Bronchial epithelial cell (primary cell): ENCODE measurements around the gene P4HA1. TPM values are rescaled to one million over a fixed set of nuclear protein-coding genes. Genes with fewer than 3 reads are reported as not detected.
"Not testable (repeated sequence)": the region's sequence is repeated elsewhere in the genome, so short reads cannot be mapped to it uniquely, and the experiment has no call there.

Experiments used
- DNase-seq: peaks from one replicate; pipeline ENCODE4 v3.0.0-alpha.2; 2010; ENCODE audit warnings: low read depth
- FAIRE-seq: peaks from 2 replicates; lab custom pipeline; 2011; peaks lifted over from hg19 to GRCh38; lab: Jason Lieb, UNC
- H3K27me3 ChIP-seq: 2 replicates; pipeline ENCODE4 v1.5.1; 2011; ENCODE audit warnings: low read length; ENCODE audit not compliant: control insufficient read depth, insufficient read depth
- H3K36me3 ChIP-seq: 2 replicates; pipeline ENCODE4 v1.5.1; 2011; ENCODE audit warnings: low read length; ENCODE audit not compliant: control insufficient read depth, insufficient read depth
- H3K4me3 ChIP-seq: 2 replicates; pipeline ENCODE4 v1.5.1; 2011; ENCODE audit warnings: mild to moderate bottlenecking, low read depth, low read length, control low read depth
- CTCF ChIP-seq: IDR thresholded peaks from 2 replicates; pipeline ENCODE4 v1.5.1; 2011; ENCODE audit warnings: mild to moderate bottlenecking, moderate library complexity, low read length, control low read depth, inconsistent platforms; ENCODE audit not compliant: insufficient read depth, severe bottlenecking
- total RNA-seq: library from RNA; depleted of rRNA; stranded (reverse); fragments of >200 nt; gene quantifications from 2 replicates; pipeline ENCODE4 v1.2.1, GENCODE V29; 2014

P4HA1 gene
- total RNA-seq, 1 donor from 2014 or later = 173 TPM

- TF ChIP-seq CTCF = no peak
- Histone ChIP-seq H3K4me3 (no peak overlapping the region), H3K27me3 (no peaks in the 10 kb centered on the region), H3K36me3 (peaks cover 8% of the 10 kb centered on the region)
- FAIRE-seq (no peak), DNase-seq (no peak)
Measured at GRCh38 chr10:73039635-73040034, 57.0 kb downstream of the P4HA1 start.

GRCh38 chr10:73036285-73036684, 60.4 kb downstream of the P4HA1 start:
- not testable (repeated sequence) for FAIRE-seq, H3K36me3 ChIP-seq, H3K27me3 ChIP-seq, H3K4me3 ChIP-seq
- DNase-seq = peak; percentile 38

- H3K36me3 ChIP-seq = peaks cover 12% of the 10 kb centered on the region
- no peak for TF ChIP-seq CTCF
- H3K4me3 ChIP-seq = no peak overlapping the region
- DNase-seq (no peak), FAIRE-seq (no peak)
- no peaks in the 10 kb centered on the region for H3K27me3 ChIP-seq
Measured at GRCh38 chr10:73032536-73032935, 64.1 kb downstream of the P4HA1 start.

DNA sequence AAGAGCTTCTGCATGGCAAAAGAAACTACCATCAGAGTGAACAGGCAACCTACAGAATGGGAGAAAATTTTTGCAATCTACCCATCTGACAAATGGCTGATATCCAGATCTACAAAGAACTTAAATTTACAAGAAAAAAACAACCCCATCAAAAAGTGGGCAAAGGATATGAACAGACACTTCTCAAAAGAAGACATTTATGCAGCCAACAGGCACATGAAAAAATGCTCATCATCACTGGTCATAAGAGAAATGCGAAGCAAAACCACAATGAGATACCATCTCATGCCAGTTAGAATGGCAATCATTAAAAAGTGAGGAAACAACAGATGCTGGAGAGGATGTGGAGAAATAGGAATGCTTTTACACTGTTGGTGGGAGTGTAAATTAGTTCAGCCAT, 70.0 kb downstream of the P4HA1 start:
- DNase-seq, H3K27me3 ChIP-seq, H3K36me3 ChIP-seq, FAIRE-seq, H3K4me3 ChIP-seq: not testable (repeated sequence)

- H3K36me3 ChIP-seq, FAIRE-seq, DNase-seq, H3K27me3 ChIP-seq, H3K4me3 ChIP-seq: not testable (repeated sequence)
Measured at GRCh38 chr10:73023455-73024070, 73.1 kb downstream of the P4HA1 start.

DNA sequence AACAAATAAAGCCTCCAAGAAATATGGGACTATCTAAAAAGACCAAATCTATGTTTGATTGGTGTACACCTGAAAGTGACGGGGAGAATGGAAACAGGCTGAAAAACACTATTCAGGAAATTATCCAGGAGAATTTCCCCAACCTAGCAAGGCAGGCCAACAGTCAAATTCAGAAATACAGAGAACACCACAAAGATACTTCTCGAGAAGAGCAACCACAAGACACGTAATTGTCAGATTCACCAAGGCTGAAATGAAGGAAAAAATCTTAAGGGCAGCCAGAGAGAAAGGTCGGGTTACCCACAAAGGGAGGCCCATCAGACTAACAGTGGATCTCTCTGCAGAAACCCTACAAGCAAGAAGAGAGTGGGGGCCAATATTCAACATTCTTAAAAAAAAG, 73.7 kb downstream of the P4HA1 start:
- H3K27me3 ChIP-seq, H3K4me3 ChIP-seq, DNase-seq, FAIRE-seq, H3K36me3 ChIP-seq: not testable (repeated sequence)

- not testable (repeated sequence) for H3K4me3 ChIP-seq
- DNase-seq = peak; percentile 71
- FAIRE-seq = peak; percentile 23
Measured at GRCh38 chr10:73021538-73022164, 75.0 kb downstream of the P4HA1 start.

DNA sequence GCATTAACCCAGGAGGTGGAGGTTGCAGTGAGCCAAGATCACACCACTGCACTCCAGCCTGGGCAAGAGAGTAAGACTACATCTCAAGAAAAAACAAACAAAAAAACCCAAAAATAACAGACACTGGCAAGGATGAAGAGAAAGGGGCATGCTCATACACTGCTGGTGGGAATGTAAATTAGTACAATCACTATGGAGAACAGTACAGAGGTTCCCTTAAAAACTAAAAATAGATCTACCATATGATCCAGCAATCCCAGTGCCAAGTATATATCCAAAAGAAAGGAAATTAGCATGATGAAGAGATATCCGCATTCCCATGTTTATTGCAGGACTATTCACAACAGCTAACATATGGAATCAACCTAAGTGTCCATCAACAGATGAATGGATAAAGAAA, 75.6 kb downstream of the P4HA1 start:
- H3K36me3 ChIP-seq = peaks cover 10% of the 10 kb centered on the region
- no peaks in the 10 kb centered on the region for H3K27me3 ChIP-seq
- H3K4me3 ChIP-seq = no peak overlapping the region
- TF ChIP-seq CTCF = no peak
- DNase-seq (no peak), FAIRE-seq (no peak)

More at GRCh38 chr10:73021538-73022164, 75.0 kb downstream of the P4HA1 start:
- peaks cover 10% of the 10 kb centered on the region for H3K36me3 ChIP-seq
- not testable (repeated sequence) for H3K27me3 ChIP-seq
